T-helper 9 cell (primary cell): Measurements from ENCODE around the gene ULBP3.
"Not testable (repeated sequence)": the region's sequence is repeated elsewhere in the genome, so short reads cannot be mapped to it uniquely, and the experiment has no call there.

Experiments
- DNase-seq: peaks from one replicate; pipeline ENCODE4 v3.0.0-alpha.2; 2020

ULBP3 gene

DNA sequence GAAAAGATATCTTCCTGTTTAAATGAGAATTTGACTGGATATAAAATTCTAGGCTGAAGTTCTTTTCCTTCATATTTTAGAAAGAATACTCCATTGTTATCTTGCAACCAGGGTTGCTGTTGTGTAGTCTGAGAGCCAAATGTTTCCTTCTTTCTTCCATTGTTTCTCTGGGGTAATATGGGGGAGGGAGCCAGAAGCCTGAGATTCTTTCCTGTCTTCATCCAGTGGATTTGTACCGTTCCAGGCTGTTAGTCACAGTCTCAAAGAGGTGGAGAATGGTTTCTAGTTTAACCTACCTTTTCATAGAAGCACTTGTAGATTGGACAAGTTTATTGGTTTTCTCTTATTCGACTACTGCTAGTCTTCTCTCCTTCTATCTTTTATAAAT is 6.1 kb upstream of the ULBP3 start:
- DNase-seq = no peak

DNA sequence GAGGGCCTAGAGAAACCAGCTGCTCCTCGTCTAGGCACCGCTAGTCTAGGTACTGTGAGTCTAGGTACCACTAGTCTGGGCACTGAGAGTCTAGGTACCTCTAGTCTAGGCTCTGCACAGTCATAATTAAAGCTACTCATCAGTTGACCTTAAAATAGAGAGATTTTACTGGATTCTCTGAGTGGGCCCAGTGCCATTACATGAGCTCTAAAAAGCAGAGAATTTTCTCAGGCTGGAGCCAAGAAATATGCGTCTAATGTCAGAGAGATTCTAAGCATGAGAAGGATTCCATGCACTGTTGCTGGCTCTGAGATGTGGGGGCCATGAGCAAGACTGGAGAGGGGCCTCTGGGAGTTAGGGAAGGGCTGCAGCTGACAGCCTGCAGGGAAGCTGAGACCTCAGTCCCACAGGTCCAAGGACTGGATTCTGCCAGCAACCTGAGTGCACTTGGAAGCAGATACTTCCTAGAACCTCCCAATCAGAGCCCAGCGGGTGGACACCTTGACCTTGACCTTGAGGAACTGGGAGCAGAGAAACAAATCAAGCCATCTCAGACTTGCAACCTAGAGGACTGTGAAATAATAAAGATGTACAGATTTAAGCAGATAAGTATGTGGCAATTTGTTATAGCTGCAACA is 5.6 kb upstream of the ULBP3 start:
- DNase-seq = not testable (repeated sequence)

GRCh38 chr6:150072201-150072600 is 3.3 kb upstream of the ULBP3 start:
- peak; percentile 29 for DNase-seq

GRCh38 chr6:150070236-150070818 is 1.4 kb upstream of the ULBP3 start:
- DNase-seq = no peak

DNA sequence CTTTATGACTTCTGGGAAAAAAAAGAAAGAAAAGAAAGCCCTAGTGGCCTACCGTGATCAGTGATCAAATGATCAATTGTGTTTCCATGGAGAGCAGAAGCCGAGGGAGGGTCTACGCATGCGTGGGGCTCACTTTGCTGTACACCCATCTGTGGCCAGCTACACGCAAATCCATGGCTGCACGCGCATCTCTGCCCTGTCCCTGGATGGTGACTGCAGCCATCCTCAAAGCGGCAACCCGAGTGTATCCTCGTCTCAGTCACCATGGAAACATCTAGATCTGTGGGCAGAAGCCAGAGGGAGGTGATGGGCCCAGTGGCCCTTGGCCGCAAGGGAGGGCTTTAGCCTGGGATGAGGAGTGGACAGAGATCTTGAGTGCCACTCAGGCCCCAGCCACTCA is 785 bp upstream of the ULBP3 start:
- no peak for DNase-seq

DNA sequence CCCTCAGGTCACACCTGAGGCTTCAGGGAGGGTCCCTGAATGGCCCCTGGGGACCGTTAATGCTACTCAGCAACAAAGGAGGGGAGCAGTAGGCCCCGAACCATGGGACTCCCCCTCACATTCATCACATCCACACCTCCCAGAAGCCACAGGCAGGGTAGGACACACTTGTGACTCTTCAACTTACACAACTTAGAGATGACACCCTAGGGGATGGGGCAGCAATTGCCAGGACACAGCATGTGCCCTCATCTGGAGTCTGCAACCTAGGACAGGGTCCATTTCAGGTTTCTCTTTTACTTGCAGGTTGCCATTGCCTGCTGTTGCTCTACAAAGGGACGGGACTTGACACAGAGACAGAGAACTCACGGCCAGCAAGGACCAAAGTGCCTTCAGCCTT is 770 bp downstream of the ULBP3 start:
- no peak for DNase-seq

DNA sequence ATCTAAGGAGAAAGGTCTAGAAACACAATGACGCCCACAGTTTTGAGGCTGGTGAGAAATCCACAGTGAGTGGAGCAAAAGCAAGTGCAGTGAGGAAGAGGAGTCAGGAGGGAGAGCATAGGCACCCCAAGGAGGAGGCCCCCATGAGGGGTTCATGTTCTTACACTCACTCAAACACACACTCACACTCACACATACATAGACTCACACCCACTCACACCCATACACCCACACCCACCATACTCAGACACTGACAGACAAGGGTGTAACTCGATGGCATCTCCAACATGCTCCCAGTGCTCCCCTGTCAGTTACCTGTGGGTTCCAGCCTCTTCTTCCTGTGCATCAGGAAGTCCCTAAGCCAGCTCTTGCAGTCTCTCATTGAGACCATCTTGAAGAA is 3.8 kb downstream of the ULBP3 start:
- no peak for DNase-seq

GRCh38 chr6:150063640-150064039 is 5.3 kb downstream of the ULBP3 start:
- no peak for DNase-seq

DNA sequence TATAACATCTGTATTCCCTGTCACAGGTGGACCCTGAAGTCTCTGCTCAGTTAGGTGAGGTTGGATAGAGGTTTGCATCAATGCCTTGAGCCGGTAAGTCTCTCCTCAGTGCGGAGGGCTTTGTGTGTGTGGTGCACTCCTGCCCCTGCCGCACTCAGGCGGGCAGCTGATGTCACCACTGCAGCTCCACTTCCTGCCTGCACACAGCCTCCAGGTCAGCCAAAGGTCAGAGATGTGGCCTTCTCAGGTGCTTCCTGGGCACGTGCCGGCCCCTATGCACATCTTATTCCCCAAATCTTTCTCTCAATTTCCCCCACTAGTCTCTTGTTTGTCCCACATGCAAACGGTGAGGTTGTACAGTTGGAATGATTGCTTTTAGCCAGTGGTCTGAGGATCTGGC is 8.9 kb downstream of the ULBP3 start:
- not testable (repeated sequence) for DNase-seq

DNA sequence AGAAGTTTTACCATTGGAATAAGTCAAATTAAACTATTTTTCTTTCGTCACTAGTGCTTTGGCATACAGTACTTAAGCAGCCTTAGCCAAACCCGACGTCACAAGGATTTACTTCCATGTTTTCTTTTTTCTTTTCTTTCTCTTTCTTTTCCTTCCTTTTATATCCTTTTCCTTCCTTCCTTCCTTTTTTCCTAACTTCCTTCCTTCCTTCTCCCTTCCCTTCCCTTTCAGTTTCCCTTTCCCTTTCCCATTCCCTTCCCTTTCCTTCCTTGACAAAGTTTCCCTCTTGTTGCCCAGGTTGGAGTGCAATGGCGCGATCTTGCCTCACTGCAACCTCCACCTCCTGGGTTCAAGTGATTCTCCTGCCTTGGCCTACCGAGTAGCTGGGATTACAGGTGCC is 9.9 kb downstream of the ULBP3 start:
- DNase-seq = no peak

- no peak for DNase-seq
Observed at GRCh38 chr6:150058231-150058792, 10.6 kb downstream of the ULBP3 start.

DNA sequence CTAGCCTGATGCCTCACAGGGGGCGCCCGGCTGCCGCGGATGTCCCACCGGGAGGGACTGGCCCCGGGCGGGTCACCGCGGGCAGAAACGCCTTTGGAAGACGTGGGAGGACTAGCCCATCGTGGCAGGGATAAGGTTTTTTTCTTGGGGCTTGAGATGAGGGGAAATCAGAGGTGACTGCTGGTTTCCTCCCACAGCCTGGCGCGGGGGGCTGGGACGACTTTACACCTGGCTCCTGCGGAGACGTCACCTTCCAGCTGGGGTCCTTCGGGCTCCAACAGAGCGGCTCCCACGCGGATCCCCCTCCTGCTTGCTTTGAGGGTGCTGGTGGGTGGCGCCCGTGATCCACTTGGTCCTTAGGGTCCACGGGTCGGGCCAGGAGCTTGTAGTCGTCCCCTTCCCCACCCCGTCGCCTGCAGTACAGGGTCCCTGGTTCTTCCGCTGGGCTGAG is 11.4 kb downstream of the ULBP3 start:
- DNase-seq = no peak

DNA sequence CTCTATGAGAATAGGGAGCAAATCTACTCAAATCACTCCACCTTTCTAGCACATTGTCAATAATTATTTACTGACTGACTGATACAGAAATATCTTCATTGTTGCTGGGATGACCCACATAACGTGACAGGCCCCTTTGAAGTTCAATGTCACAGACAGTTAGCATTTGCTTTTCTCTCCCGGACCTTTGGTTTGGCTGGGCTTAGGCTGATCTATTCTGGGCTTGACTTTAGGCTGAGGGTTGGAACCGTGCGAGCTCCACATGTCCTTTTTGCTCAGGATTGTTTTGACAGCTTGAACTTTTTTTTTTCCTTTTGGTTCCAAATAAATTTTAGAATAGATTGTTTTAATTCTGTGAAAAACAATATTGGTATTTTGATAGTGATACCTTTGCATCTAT is 12.0 kb downstream of the ULBP3 start:
- DNase-seq = no peak

GRCh38 chr6:150056156-150056555 is 12.8 kb downstream of the ULBP3 start:
- DNase-seq = no peak

- DNase-seq = no peak
Observed at GRCh38 chr6:150055131-150055530, 13.8 kb downstream of the ULBP3 start.

- DNase-seq = no peak
Observed at GRCh38 chr6:150053450-150053849, 15.5 kb downstream of the ULBP3 start.

DNA sequence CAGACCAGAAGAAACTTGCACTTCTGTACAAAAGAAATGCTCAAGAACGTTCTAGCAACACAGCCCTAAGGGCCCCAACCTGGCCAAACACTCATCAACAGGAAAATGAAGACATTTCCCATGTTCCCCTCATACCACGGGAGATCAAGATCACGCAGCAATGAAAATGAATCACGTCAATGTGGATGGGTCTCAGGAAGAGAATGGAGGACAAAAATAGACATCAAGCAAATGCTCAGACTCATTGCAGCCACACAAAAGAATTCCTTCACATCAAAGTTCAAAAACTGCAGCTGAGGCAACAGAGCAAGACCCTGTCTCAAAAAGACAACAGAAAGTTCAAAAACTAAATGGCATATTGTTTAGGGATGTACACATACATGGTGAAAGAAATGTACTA is 18.1 kb downstream of the ULBP3 start:
- no peak for DNase-seq

DNA sequence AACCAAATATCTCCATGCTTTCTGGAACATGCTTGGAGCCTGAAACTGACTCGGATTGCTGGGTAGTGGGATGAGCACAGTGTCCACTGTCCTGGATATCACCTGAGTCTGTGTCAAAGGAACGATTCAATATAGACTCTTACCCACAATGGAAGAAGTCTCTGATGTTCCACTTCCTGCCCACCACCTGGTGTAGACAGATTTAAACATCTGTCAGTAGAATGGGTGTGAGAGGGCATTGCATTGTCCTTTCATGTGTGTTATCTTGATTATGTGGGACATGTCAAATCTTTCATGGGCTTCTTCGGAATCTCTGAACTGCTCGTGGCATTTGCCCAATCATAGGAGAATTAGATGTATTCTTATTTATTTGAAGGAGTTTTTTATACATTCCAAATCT is 20.8 kb downstream of the ULBP3 start:
- no peak for DNase-seq

DNA sequence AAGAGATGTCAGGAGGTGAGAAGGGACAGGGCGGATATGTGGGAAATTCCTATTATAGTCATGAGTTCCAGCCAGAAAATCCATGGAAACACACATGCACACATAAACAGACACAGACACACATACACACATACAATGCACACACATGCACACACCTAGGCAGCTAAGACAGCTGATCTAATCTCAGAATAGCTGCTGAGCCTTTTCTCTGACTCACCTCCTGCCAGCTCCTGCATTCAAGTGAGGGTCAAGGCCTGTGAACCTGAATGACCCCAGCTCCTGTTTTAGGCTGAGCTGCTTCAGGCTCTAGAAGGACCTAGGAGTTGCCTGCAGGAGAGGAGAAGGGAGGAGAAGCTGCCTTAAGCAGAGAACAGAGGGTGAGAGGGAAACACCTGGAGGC is 22.0 kb downstream of the ULBP3 start:
- no peak for DNase-seq

DNA sequence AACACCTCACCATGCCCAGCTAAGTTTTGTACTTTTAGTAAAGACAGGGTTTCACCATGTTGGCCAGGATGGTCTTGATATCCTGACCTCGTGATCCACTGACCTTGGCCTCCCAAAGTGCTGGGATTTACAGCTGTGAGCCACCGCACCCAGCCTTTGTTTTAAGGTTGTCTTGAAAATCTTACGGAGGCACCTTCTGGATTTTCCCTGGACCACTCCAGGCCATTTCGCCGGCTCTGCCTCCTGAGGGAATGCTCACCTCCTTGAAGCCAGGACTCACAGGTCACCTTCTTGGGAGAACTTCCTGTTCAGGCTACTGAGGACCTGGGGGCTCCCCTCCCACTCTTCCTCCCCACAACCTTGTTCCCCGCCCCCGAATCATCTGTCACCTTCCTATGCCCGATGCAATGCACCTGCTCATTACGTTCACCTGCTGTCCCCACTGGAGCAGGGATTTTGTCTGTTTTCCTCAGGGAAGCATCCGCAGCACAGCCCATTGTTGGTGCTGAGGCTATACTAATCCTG is 24.2 kb downstream of the ULBP3 start:
- DNase-seq = no peak

GRCh38 chr6:150043501-150044412 is 25.2 kb downstream of the ULBP3 start:
- no peak for DNase-seq

- DNase-seq = no peak
Observed at GRCh38 chr6:150043096-150043495, 25.8 kb downstream of the ULBP3 start.
